DOHH2 (cell line): ENCODE results near the gene COPZ1.

ENCODE experiments used
- H3F3A ChIP-seq: fragments of 200-600 bp; sonication (generic), shearing (Covaris generic); 2 replicates; pipeline ENCODE4 v1.6.0; 2016; ENCODE audit warnings: antibody characterized with exemption, mild to moderate bottlenecking; ENCODE audit not compliant: control insufficient read depth, insufficient read depth
- H3K27ac ChIP-seq: fragments of 200-600 bp; sonication (generic); 2 replicates; pipeline ENCODE4 v1.5.1; 2014; ENCODE audit warnings: low read depth, mild to moderate bottlenecking, low read length, moderate library complexity
- H3K27me3 ChIP-seq: fragments of 200-600 bp; sonication (generic); 2 replicates; pipeline ENCODE4 v1.6.1; 2014; ENCODE audit warnings: mild to moderate bottlenecking, low read length, mixed read lengths; ENCODE audit not compliant: control insufficient read depth
- H3K36me3 ChIP-seq: fragments of 200-600 bp; sonication (generic); 2 replicates; pipeline ENCODE4 v1.6.1; 2014; ENCODE audit warnings: mild to moderate bottlenecking, low read length, moderate library complexity, mixed read lengths; ENCODE audit not compliant: control insufficient read depth
- H3K4me1 ChIP-seq: fragments of 200-600 bp; sonication (generic); 2 replicates; pipeline ENCODE4 v1.6.1; 2014; ENCODE audit warnings: mild to moderate bottlenecking, low read length, mixed read lengths; ENCODE audit not compliant: control insufficient read depth
- H3K4me2 ChIP-seq: fragments of 200-600 bp; sonication (generic); 2 replicates; pipeline ENCODE4 v1.6.0; 2014; ENCODE audit warnings: mild to moderate bottlenecking, low read length, moderate library complexity
- H3K4me3 ChIP-seq: fragments of 200-600 bp; sonication (generic); 2 replicates; pipeline ENCODE4 v1.5.1; 2014; ENCODE audit warnings: mild to moderate bottlenecking, low read length, mixed read lengths
- H3K79me2 ChIP-seq: fragments of 200-600 bp; sonication (generic); 2 replicates; pipeline ENCODE4 v1.6.1; 2014; ENCODE audit warnings: mild to moderate bottlenecking, low read length, mixed read lengths; ENCODE audit not compliant: control insufficient read depth
- H3K9me2 ChIP-seq: fragments of 200-600 bp; sonication (generic); replicated peaks from 2 replicates; pipeline ENCODE4 v1.6.1; 2014; ENCODE audit warnings: mild to moderate bottlenecking, low read length, mixed read lengths; ENCODE audit not compliant: control insufficient read depth
- H3K9me3 ChIP-seq: fragments of 200-600 bp; sonication (generic); 2 replicates; pipeline ENCODE4 v1.6.1; 2014; ENCODE audit warnings: antibody characterized with exemption, low read length, mixed read lengths; ENCODE audit not compliant: control insufficient read depth, insufficient read depth
- H4K20me1 ChIP-seq: fragments of 200-600 bp; sonication (generic); 2 replicates; pipeline ENCODE4 v1.6.0; 2014; ENCODE audit warnings: low read depth, mild to moderate bottlenecking, antibody characterized with exemption, low read length, moderate library complexity; ENCODE audit not compliant: control insufficient read depth, insufficient read depth
- CTCF ChIP-seq: fragments of 200-600 bp; sonication (generic); IDR thresholded peaks from one replicate; pipeline ENCODE4 v1.5.1; 2014; ENCODE audit warnings: antibody characterized with exemption, mild to moderate bottlenecking, low read depth, low read length; ENCODE audit not compliant: poor library complexity, severe bottlenecking
- EZH2phosphoT487 ChIP-seq: fragments of 200-600 bp; sonication (generic); IDR thresholded peaks from 2 replicates; pipeline ENCODE4 v1.6.1; 2017; ENCODE audit warnings: borderline replicate concordance, mild to moderate bottlenecking, antibody characterized with exemption, low read length, moderate library complexity, mixed read lengths

COPZ1 gene

GRCh38 chr12:54373649-54374561 is 49.0 kb downstream of the COPZ1 start:
- Histone ChIP-seq H3K4me3 (no peak overlapping the region), H3K4me2 (no peak overlapping the region), H3F3A (peaks cover 3% of the 10 kb centered on the region; the same call in 1 of the 2 replicates), H3K79me2 (no peaks in the 10 kb centered on the region), H3K9me2 (no peaks in the 10 kb centered on the region), H4K20me1 (no peaks in the 10 kb centered on the region), H3K9me3 (no peaks in the 10 kb centered on the region), H3K27me3 (no peaks in the 10 kb centered on the region), H3K4me1 (peaks cover 16% of the 10 kb centered on the region), H3K36me3 (no peaks in the 10 kb centered on the region), H3K27ac (no peak overlapping the region)
- TF ChIP-seq EZH2phosphoT487: no peak
- TF ChIP-seq CTCF: no peak

GRCh38 chr12:54374562-54375258 is 49.8 kb downstream of the COPZ1 start:
- no peaks in the 10 kb centered on the region for H3K9me2 ChIP-seq
- no peaks in the 10 kb centered on the region for H3K27me3 ChIP-seq
- H3K36me3 ChIP-seq: no peaks in the 10 kb centered on the region
- no peak overlapping the region for H3K27ac ChIP-seq
- TF ChIP-seq EZH2phosphoT487 (no peak), CTCF (no peak)
- H3K79me2 ChIP-seq: no peaks in the 10 kb centered on the region
- H4K20me1 ChIP-seq: no peaks in the 10 kb centered on the region
- no peaks in the 10 kb centered on the region for H3K9me3 ChIP-seq
- H3F3A ChIP-seq: peaks cover 3% of the 10 kb centered on the region; the same call in 1 of the 2 replicates
- no peak overlapping the region for H3K4me3 ChIP-seq
- H3K4me2 ChIP-seq: no peak overlapping the region
- peaks cover 18% of the 10 kb centered on the region for H3K4me1 ChIP-seq

- no peaks in the 10 kb centered on the region for H4K20me1 ChIP-seq
- H3K4me1 ChIP-seq: peaks cover 18% of the 10 kb centered on the region
- no peaks in the 10 kb centered on the region for H3K9me2 ChIP-seq
These were observed 50.3 kb downstream of the COPZ1 start for GRCh38 chr12:54375259-54375579.

More at GRCh38 chr12:54375259-54375579, 50.3 kb downstream of the COPZ1 start:
- Histone ChIP-seq H3F3A (peaks cover 3% of the 10 kb centered on the region; the same call in 1 of the 2 replicates), H3K9me3 (no peaks in the 10 kb centered on the region), H3K27me3 (no peaks in the 10 kb centered on the region), H3K27ac (no peak overlapping the region), H3K4me2 (no peak overlapping the region), H3K36me3 (no peaks in the 10 kb centered on the region), H3K4me3 (no peak overlapping the region), H3K79me2 (no peaks in the 10 kb centered on the region)
- TF ChIP-seq EZH2phosphoT487 (no peak), CTCF (no peak)
